ENCODE results near the gene TOPAZ1. TPM values are rescaled to one million over a fixed set of nuclear protein-coding genes. Genes with fewer than 3 reads are reported as not detected.
A peak's percentile ranks its signal among the peaks of the same experiment; 100 is the strongest.

TOPAZ1 gene
- total RNA-seq, 1 donor from 2014 or later: not detected

- Mint-ChIP-seq H3K36me3 (ENCODE audit: low read depth) (no peaks in the 10 kb centered on the region), H3K4me1 (no peaks in the 10 kb centered on the region), H3K4me3 (no peak overlapping the region), H3K27ac (ENCODE audit: unreplicated experiment) (no peak overlapping the region), H3K27me3 (ENCODE audit: low read depth) (peaks cover 7% of the 10 kb centered on the region), H3K9me3 (no peaks in the 10 kb centered on the region)
- DNase-seq (ENCODE audit: low read depth, low spot score): no peak
- TF ChIP-seq CTCF (conservative IDR thresholded peaks at IDR 0.05): no peak
These were observed 48.3 kb downstream of the TOPAZ1 start for GRCh38 chr3:44289882-44290462.

DNA sequence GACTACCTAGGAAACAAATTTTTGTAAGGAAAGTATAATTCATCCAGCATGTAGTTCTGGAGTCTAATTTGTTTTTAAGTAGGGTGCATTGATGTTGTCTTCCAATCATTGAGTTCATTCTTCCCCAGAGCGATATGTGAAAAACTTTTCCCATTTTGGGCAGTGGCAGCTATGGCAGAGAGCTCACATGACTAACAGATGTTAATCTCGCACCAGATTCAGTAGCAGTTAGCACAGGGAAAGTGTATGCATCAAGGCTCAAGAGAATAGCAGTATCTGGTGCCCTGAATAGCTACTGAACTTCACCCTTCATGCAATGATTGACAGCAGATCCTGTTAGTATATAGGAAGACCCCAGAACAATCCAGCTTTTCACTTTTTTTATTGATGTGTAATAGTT is 50.6 kb downstream of the TOPAZ1 start:
- H3K27ac Mint-ChIP-seq (ENCODE audit: unreplicated experiment): no peak overlapping the region
- no peak for DNase-seq (ENCODE audit: low read depth, low spot score)
- H3K9me3 Mint-ChIP-seq: no peaks in the 10 kb centered on the region
- H3K4me1 Mint-ChIP-seq: no peaks in the 10 kb centered on the region
- no peak overlapping the region for H3K4me3 Mint-ChIP-seq
- H3K27me3 Mint-ChIP-seq (ENCODE audit: low read depth): peaks cover 20% of the 10 kb centered on the region
- TF ChIP-seq CTCF (conservative IDR thresholded peaks at IDR 0.05): no peak
- H3K36me3 Mint-ChIP-seq (ENCODE audit: low read depth): no peaks in the 10 kb centered on the region

DNA sequence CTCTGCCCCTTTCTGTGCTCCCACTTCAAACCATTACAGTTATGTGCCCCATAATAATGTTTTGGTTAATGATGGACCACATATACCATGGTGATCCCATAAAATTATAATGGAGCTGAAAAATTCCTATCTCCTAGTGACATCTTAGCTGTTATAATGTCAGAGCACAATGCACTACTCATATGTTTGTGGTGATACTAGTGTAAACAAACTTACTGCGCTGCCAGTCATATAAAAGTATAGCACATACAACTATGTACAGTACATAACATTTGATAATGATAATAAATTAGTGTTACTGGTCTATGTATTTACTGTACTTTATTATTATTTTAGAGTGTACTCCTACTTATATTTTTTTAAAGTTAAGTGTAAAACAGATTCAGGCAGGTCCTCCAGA is 51.3 kb downstream of the TOPAZ1 start:
- no peak for DNase-seq (ENCODE audit: low read depth, low spot score)
- H3K27ac Mint-ChIP-seq (ENCODE audit: unreplicated experiment): no peak overlapping the region
- H3K4me3 Mint-ChIP-seq: no peak overlapping the region
- no peaks in the 10 kb centered on the region for H3K9me3 Mint-ChIP-seq
- H3K36me3 Mint-ChIP-seq (ENCODE audit: low read depth): no peaks in the 10 kb centered on the region
- no peaks in the 10 kb centered on the region for H3K4me1 Mint-ChIP-seq
- no peak for TF ChIP-seq CTCF (conservative IDR thresholded peaks at IDR 0.05)
- H3K27me3 Mint-ChIP-seq (ENCODE audit: low read depth): peaks cover 26% of the 10 kb centered on the region

- Mint-ChIP-seq H3K9me3 (no peaks in the 10 kb centered on the region), H3K27ac (ENCODE audit: unreplicated experiment) (no peak overlapping the region), H3K27me3 (ENCODE audit: low read depth) (peaks cover 27% of the 10 kb centered on the region), H3K36me3 (ENCODE audit: low read depth) (no peaks in the 10 kb centered on the region), H3K4me3 (no peak overlapping the region), H3K4me1 (no peaks in the 10 kb centered on the region)
- DNase-seq (ENCODE audit: low read depth, low spot score): no peak
- TF ChIP-seq CTCF (conservative IDR thresholded peaks at IDR 0.05): no peak
These were observed 55.6 kb downstream of the TOPAZ1 start for GRCh38 chr3:44297255-44297654.

DNA sequence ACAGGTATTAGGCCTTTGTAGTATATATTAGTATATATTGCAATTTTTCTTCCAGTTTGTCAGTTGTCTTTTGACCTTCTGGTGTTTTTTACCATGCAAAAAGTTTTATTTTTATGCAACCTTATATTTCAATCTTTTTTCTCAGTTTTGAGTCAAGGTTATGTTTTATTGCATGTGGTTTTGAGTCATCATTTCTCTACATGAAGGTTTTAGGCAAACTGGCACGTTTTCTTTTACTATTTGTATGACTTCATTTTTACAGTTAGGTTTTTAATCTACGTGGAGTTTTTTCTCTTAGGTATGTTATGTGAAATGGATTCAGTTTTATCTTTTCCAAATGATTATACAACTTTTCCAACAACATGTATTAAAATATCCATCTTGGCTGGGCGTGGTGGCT is 60.1 kb downstream of the TOPAZ1 start:
- DNase-seq (ENCODE audit: low read depth, low spot score): no peak
- H3K9me3 Mint-ChIP-seq: no peaks in the 10 kb centered on the region
- peak overlapping the region; percentile 57 for H3K27ac Mint-ChIP-seq (ENCODE audit: unreplicated experiment)
- no peak overlapping the region for H3K4me3 Mint-ChIP-seq
- no peaks in the 10 kb centered on the region for H3K36me3 Mint-ChIP-seq (ENCODE audit: low read depth)
- no peak for TF ChIP-seq CTCF (conservative IDR thresholded peaks at IDR 0.05)
- peaks cover 15% of the 10 kb centered on the region for H3K27me3 Mint-ChIP-seq (ENCODE audit: low read depth)
- no peaks in the 10 kb centered on the region for H3K4me1 Mint-ChIP-seq
